ENCODE results near the gene LIPK. TPM values are rescaled to one million over a fixed set of nuclear protein-coding genes. Genes with fewer than 3 reads are reported as not detected.
"Not testable (repeated sequence)": the region's sequence is repeated elsewhere in the genome, so short reads cannot be mapped to it uniquely, and the experiment has no call there.

LIPK gene
- total and polyA plus RNA-seq, 9 of the 15 experiments (the other 6 are each of a cell fraction or from before 2014, with no cell fraction given): not detected

- TF ChIP-seq ZNF253 (CRISPR knock-in tag; conservative IDR thresholded peaks at IDR 0.05) (no peak), IRF9 (tag; IDR thresholded peaks at IDR 0.05) (no peak), ZNF280A (IDR thresholded peaks at IDR 0.05; ENCODE audit: low read depth, partially characterized antibody) (no peak), ZFP30 (CRISPR knock-in tag; IDR thresholded peaks at IDR 0.05; ENCODE audit: borderline replicate concordance) (no peak), KLF6 (CRISPR knock-in tag; IDR thresholded peaks at IDR 0.05; ENCODE audit: borderline replicate concordance) (no peak), SP2 (IDR thresholded peaks at IDR 0.05; ENCODE audit: extremely low read depth, low read depth, low read length, poor library complexity, severe bottlenecking) (no peak), ZSCAN29 (IDR thresholded peaks at IDR 0.05) (no peak), ZNF445 (CRISPR knock-in tag; IDR thresholded peaks at IDR 0.05; ENCODE audit: low read depth) (no peak)
These were observed 27.2 kb downstream of the LIPK start (continued) for GRCh38 chr10:88733215-88733614.

- ChIA-PET CTCF (ENCODE audit: low intra/inter-chr PET ratio) (no interaction called here), POLR2A (no interaction called here)
- Histone ChIP-seq H3K36me3 (ENCODE audit: control insufficient read depth, insufficient read depth, low read length) (no peaks in the 10 kb centered on the region), H3K4me3 (no peak overlapping the region), H3K27ac (ENCODE audit: extremely low read depth, low read depth, low read length) (no peak overlapping the region), H3K9me1 (ENCODE audit: control insufficient read depth, insufficient read depth, low read length) (no peaks in the 10 kb centered on the region), H3K79me2 (ENCODE audit: control insufficient read depth, insufficient read depth, low read length) (no peaks in the 10 kb centered on the region), H4K20me1 (replicated peaks; ENCODE audit: control insufficient read depth, insufficient read depth, low read length) (no peaks in the 10 kb centered on the region), H3K4me1 (replicated peaks in 1 of 2; ENCODE audit: control insufficient read depth in 2 of 2, insufficient read depth in 2 of 2, low read length in 2 of 2) (no peaks in the 10 kb centered on the region), H3K27me3 (ENCODE audit: control insufficient read depth in 2 of 2, insufficient read depth in 2 of 2, low read length in 2 of 2) (no peaks in the 10 kb centered on the region), H3K9ac (ENCODE audit: insufficient read depth in 1 of 2, low read depth in 2 of 2, low read length in 2 of 2) (no peak overlapping the region), H3K4me2 (ENCODE audit: insufficient read depth, low read length) (no peak overlapping the region), H2AFZ (ENCODE audit: low read depth, low read length) (no peak overlapping the region), H3K9me3 (replicated peaks; ENCODE audit: control insufficient read depth, insufficient read depth, low read depth, low read length) (no peaks in the 10 kb centered on the region)
- WGBS (ENCODE audit: insufficient coverage, low coverage, missing lambda C conversion rate): 0% methylated on average over 1 of the region's 1 CpG
- TF ChIP-seq MAFG (tag; conservative IDR thresholded peaks at IDR 0.05) (peak; percentile 49; the same call in 1 of the 2 replicates), ETS2 (tag; IDR thresholded peaks at IDR 0.05; ENCODE audit: borderline replicate concordance, poor library complexity, severe bottlenecking) (no peak)
- in situ Hi-C loops (cut with MboI): no loop called here
- no TSS peak for BruUV-seq (replicated peaks)
- intact Hi-C loops (cut with micrococcal nuclease): no loop called here
- no peak for FAIRE-seq
- no peak for ATAC-seq
- no peak for DNase-seq (ENCODE audit: extremely low read depth in 1 of 4, low spot score in 3 of 4)
These were observed 29.6 kb downstream of the LIPK start for GRCh38 chr10:88735661-88736060.

- H3K27me3 ChIP-seq (ENCODE audit: control insufficient read depth in 2 of 2, insufficient read depth in 2 of 2, low read length in 2 of 2); H3K79me2 ChIP-seq (ENCODE audit: control insufficient read depth, insufficient read depth, low read length); H3K27ac ChIP-seq (ENCODE audit: extremely low read depth, low read depth, low read length); POLR2A ChIA-PET; FAIRE-seq; in situ Hi-C loops (cut with MboI); ATAC-seq; intact Hi-C loops (cut with micrococcal nuclease); H3K4me2 ChIP-seq (ENCODE audit: insufficient read depth, low read length); H3K9me3 ChIP-seq (replicated peaks; ENCODE audit: control insufficient read depth, insufficient read depth, low read depth, low read length); CTCF ChIA-PET (ENCODE audit: low intra/inter-chr PET ratio); H3K4me1 ChIP-seq (replicated peaks in 1 of 2; ENCODE audit: control insufficient read depth in 2 of 2, insufficient read depth in 2 of 2, low read length in 2 of 2); H3K9ac ChIP-seq (ENCODE audit: insufficient read depth in 1 of 2, low read depth in 2 of 2, low read length in 2 of 2); BruUV-seq (replicated peaks); H4K20me1 ChIP-seq (replicated peaks; ENCODE audit: control insufficient read depth, insufficient read depth, low read length); DNase-seq (ENCODE audit: extremely low read depth in 1 of 4, low spot score in 3 of 4); H3K9me1 ChIP-seq (ENCODE audit: control insufficient read depth, insufficient read depth, low read length); H3K4me3 ChIP-seq; H2AFZ ChIP-seq (ENCODE audit: low read depth, low read length); H3K36me3 ChIP-seq (ENCODE audit: control insufficient read depth, insufficient read depth, low read length): not testable (repeated sequence)
- 0% methylated on average over 5 of the region's 5 CpGs for WGBS (ENCODE audit: insufficient coverage, low coverage, missing lambda C conversion rate)
These were observed 35.9 kb downstream of the LIPK start for GRCh38 chr10:88741921-88742320.

Measured in K562 (cell line).